Adipocyte (in vitro differentiated cells): ENCODE data around the gene WDR47.
A peak's percentile ranks its signal among the peaks of the same experiment; 100 is the strongest.
"Not testable (repeated sequence)": the region's sequence is repeated elsewhere in the genome, so short reads cannot be mapped to it uniquely, and the experiment has no call there.

ENCODE experiments used
- DNase-seq: peaks from one replicate; pipeline ENCODE4 v3.0.0-alpha.2; 2015; ENCODE audit warnings: low read depth
- H3K27me3 ChIP-seq: replicated peaks from 2 replicates; pipeline ENCODE4 v1.7.0; 2013; ENCODE audit warnings: mild to moderate bottlenecking, low read length, moderate library complexity; ENCODE audit not compliant: control insufficient read depth, insufficient read depth
- H3K36me3 ChIP-seq: 2 replicates; pipeline ENCODE4 v1.7.0; 2013; ENCODE audit warnings: low read length, mild to moderate bottlenecking, moderate library complexity; ENCODE audit not compliant: control insufficient read depth, insufficient read depth, severe bottlenecking
- H3K4me1 ChIP-seq: 2 replicates; pipeline ENCODE4 v1.7.0; 2013; ENCODE audit warnings: mild to moderate bottlenecking, low read length, moderate library complexity; ENCODE audit not compliant: control insufficient read depth, insufficient read depth
- H3K4me3 ChIP-seq: 2 replicates; pipeline ENCODE4 v1.7.0; 2013; ENCODE audit warnings: mild to moderate bottlenecking, low read length, moderate library complexity
- H3K9ac ChIP-seq: 2 replicates; pipeline ENCODE4 v1.7.0; 2013; ENCODE audit warnings: mild to moderate bottlenecking, low read length, moderate library complexity
- H3K9me3 ChIP-seq: 2 replicates; pipeline ENCODE4 v1.7.0; 2013; ENCODE audit warnings: mild to moderate bottlenecking, low read length, moderate library complexity; ENCODE audit not compliant: control insufficient read depth

Gene WDR47

DNA sequence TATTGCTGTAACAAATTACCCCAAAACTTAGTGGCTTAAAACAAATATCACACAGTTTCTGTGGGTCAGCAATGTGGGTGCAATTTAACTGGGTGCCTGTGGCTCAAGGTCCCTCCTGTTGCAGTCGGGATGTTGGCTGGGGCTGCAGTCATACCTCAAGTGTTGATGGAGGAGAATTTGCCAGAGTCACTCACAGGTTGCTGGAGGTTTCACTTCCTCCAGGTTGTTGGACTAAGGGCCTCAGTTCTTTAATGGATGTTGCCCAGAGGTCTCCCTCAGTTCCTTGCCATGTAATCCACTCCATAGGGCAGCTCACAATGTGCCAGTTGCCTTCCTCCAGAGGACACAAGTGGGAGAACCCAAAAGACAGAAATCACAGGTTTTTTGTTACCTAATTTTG, 36.4 kb upstream of the WDR47 start:
- peaks cover 27% of the 10 kb centered on the region for H3K4me1 ChIP-seq
- no peaks in the 10 kb centered on the region for H3K9me3 ChIP-seq
- H3K36me3 ChIP-seq, result peaks cover under 1% of the 10 kb centered on the region
- H3K27me3 ChIP-seq, result no peaks in the 10 kb centered on the region
- no peak for DNase-seq
- no peak overlapping the region for H3K9ac ChIP-seq
- no peak overlapping the region for H3K4me3 ChIP-seq

DNA sequence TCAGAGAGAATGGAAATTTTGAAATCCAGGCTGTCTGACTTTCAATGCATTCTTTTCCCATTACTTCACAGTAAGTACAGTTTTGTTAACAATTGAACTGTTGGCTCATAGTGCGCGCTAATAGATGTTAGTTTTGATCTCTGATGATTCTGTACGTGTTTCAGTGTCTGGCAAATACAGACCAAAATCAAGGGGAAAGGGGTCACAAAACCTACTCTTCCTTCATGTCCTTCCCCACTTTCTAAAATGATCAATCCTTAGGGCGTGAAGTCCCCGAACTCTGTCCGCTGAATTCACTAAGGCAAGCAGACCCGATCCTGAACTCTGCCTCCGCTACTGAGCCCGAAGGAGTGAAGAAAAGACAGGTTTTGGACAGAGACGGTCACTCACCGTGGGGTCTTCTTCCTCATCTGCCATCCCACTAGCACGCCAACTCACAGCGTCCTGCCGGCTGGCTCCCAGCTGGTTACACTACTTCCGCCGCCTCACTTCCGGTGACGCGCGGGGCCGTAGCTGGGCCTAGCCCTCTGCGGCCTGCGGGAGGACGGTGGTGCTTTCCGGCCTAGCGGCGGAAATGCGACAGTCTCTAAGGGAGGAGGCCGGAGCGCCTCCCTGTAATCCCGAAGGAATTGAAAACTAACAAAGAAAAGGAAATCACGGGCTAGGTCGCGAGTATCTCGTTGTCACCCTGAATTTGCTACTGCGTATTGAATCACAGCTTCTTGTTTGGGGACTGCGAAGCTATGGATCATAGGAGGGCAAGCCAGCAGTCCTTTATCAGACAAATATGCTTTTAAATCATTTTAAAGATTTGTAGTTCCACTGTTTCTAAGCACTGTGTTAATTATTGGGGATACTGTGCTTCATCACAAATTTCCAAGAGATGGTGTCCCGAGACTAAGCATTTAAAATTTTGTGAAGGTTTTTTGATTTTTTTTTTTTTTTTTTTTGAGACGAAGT, 33.9 kb upstream of the WDR47 start, which contains the start of gene TAF13:
Gene TAF13, minus strand, starts transcription at position 473 of the 960 bp plus-strand sequence. Its CDS starts 56 bp downstream, at position 417.
- peak within 1 kb of the TSS; percentile 98 for H3K4me3 ChIP-seq

DNA sequence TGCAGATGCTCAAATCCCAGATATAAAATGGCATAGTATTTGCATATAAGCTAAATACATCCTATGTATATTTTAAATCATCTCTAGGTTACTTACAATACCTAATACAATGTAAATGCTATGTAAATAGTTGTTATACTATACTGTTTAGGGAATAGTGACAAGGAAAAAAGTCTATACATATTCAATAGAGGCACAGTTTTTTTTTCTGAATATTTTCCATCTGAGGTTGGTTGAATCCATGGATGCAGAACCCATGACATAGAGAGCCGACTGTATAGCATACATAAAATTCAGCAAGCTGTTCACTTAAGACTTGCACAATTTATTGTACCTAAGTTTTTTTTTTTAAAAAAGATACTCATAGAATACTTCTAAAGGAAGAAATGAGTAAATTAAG, 27.4 kb upstream of the WDR47 start:
- Histone ChIP-seq H3K4me1 (peaks cover 7% of the 10 kb centered on the region), H3K36me3 (peaks cover 51% of the 10 kb centered on the region), H3K27me3 (no peaks in the 10 kb centered on the region), H3K9ac (no peak overlapping the region), H3K4me3 (no peak overlapping the region), H3K9me3 (no peaks in the 10 kb centered on the region)
- DNase-seq, result no peak

More for the DNA sequence above, 33.9 kb upstream of the WDR47 start, which contains the start of gene TAF13:
- DNase-seq, result peak; percentile 99
- peaks cover 6% of the 10 kb centered on the region for H3K36me3 ChIP-seq
- no peaks in the 10 kb centered on the region for H3K9me3 ChIP-seq
- peaks cover 31% of the 10 kb centered on the region for H3K4me1 ChIP-seq
- no peaks in the 10 kb centered on the region for H3K27me3 ChIP-seq
- H3K9ac ChIP-seq, result peak within 1 kb of the TSS; percentile 97

DNA sequence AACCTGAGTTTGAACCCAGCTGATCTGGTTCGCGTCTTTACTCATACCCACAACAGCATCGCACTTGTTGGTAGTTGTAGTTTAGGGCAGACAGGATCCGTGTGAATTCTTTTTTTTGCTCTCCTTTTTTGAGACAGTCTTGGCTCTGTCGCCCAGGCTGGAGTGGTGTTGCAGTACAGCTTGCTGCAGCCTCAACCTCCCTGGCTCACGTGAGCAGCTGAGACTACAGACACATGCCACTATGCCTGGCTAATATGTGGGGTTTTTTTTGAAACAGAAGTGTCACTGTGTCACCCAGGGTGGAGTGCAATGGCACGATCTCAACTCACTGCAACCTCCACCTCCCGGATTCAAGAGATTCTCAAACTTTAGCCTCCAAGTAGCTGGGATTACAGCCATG, 26.0 kb upstream of the WDR47 start:
- no peak for DNase-seq
- Histone ChIP-seq H3K27me3 (no peaks in the 10 kb centered on the region), H3K9me3 (no peaks in the 10 kb centered on the region), H3K4me3 (no peak overlapping the region), H3K9ac (no peak overlapping the region), H3K36me3 (peaks cover 59% of the 10 kb centered on the region), H3K4me1 (peaks cover 6% of the 10 kb centered on the region)

DNA sequence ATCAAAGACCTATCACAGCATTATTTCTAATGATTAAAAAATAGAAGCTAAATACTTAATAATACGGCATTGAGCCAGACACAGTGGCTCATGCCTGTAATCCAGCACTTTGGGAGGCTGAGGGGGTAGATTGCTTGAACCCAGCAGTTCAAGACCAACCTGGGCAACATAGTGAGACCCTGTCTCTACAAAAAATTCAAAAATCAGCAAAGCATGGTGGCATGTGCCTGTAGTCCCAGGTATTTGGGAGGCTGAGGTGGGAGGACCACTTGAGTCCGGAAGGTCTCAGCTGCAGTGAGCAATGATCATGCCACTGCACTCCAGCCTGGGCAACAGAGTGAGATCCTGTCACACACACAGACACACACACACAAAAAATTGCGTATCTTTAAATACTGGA, 23.2 kb upstream of the WDR47 start:
- Histone ChIP-seq H3K27me3 (no peaks in the 10 kb centered on the region), H3K9ac (no peak overlapping the region), H3K4me3 (no peak overlapping the region), H3K4me1 (peaks cover 4% of the 10 kb centered on the region), H3K36me3 (peaks cover 63% of the 10 kb centered on the region), H3K9me3 (no peaks in the 10 kb centered on the region)
- no peak for DNase-seq

DNA sequence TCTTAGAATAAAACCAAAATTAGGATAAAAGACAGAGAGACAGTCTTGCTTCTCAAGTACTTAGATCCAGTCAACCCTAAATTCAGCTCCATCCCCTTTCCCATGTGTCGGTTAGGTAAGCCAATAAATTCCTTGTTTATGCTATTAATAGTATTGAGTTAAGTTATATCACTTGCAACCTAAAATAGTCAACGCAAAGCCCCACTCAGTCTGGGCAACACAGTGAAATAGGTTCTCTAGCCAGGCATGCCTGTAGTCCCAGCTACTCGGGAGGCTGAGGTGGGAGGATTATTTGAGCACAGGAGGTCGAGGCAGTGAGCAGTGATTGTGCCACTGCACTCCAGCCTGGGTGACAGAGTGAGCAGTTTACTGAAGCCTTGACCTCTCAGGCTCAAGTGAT, 19.3 kb upstream of the WDR47 start:
- no peaks in the 10 kb centered on the region for H3K27me3 ChIP-seq
- no peaks in the 10 kb centered on the region for H3K9me3 ChIP-seq
- H3K4me1 ChIP-seq, result no peaks in the 10 kb centered on the region
- no peak overlapping the region for H3K9ac ChIP-seq
- peaks cover 39% of the 10 kb centered on the region for H3K36me3 ChIP-seq
- no peak for DNase-seq
- H3K4me3 ChIP-seq, result no peak overlapping the region

DNA sequence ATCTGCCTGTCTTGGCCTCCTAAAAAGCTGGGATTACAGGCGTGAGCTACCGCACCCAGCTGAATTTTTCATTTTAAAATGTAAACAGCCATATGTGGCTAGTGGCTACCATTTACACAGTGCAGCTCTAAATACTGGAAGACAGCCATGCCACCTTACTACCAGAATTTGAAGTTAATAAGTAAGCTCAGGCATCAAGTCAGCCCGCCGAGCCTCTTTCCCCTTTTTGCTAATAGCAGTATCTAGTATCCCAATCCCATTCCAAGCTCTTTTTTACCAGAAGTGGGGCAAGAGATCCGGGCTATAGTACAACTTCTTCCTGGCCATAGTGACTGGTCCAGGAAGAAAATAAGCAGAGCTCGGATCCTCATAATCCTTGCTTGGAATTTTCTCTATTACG, 18.8 kb upstream of the WDR47 start:
- H3K36me3 ChIP-seq, result peaks cover 34% of the 10 kb centered on the region
- H3K9ac ChIP-seq, result no peak overlapping the region
- no peak for DNase-seq
- no peaks in the 10 kb centered on the region for H3K9me3 ChIP-seq
- H3K27me3 ChIP-seq, result no peaks in the 10 kb centered on the region
- H3K4me1 ChIP-seq, result no peaks in the 10 kb centered on the region
- no peak overlapping the region for H3K4me3 ChIP-seq

DNA sequence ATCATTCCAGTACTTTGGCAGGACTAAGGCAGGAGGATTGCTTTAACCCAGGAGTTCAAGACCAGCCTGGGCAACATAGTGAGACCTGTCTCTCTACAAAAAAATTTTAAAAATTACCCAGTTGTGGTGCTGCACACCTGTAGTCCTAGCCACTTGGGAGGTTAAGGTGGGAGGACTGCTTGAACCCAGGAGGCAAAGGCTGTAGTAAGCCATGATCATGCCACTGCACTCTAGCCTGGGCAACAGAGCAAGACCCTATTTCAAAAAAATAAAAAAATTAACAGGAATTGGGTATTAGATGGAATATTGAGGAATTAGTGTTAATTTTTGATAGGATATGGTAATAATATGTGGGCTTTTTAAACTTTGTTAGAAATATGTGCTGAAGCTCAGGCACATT, 17.1 kb upstream of the WDR47 start:
- peaks cover 17% of the 10 kb centered on the region for H3K36me3 ChIP-seq
- no peak overlapping the region for H3K9ac ChIP-seq
- no peaks in the 10 kb centered on the region for H3K9me3 ChIP-seq
- no peak overlapping the region for H3K4me3 ChIP-seq
- no peaks in the 10 kb centered on the region for H3K27me3 ChIP-seq
- H3K4me1 ChIP-seq, result no peaks in the 10 kb centered on the region
- DNase-seq, result no peak

DNA sequence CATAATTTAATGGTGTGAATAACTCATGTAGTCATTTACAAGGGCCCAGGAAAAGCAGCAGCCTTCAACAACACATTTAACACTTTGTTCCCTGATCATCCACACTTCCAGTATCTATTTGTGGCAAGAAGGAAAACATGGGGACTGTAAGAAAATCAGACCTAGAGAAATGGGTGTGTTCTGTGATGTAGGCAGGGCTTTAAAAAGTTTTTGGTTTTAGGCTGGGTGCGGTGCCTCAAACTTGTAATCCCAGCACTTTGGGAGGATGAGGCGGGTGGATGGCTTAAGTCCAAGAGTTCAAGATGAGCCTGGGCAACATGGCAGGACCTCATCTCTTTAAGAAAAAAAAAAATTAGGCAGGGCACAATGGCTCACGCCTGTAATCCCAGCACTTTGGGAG, 14.2 kb upstream of the WDR47 start:
- Histone ChIP-seq H3K4me1 (no peaks in the 10 kb centered on the region), H3K27me3 (no peaks in the 10 kb centered on the region), H3K9me3 (no peaks in the 10 kb centered on the region), H3K9ac (no peak overlapping the region), H3K36me3 (no peaks in the 10 kb centered on the region), H3K4me3 (no peak overlapping the region)
- DNase-seq, result no peak

DNA sequence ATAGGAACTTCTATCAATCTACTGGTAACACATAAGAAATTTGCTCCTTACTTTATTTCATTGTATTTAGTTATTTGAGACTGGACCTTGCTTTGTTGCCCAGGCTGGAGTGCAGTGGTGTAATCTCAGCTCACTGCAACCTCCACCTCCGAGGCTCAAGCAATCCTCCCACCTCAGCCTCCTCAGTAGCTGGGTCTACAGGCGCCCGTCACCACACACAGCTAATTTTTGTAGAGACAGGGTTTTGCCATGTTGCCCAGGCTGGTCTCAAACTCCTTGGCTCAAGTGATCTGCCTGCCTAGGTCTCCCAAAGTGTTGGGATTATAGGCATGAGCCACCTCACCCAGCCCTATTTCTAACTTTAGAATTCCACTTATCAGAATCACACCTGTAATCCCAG, 10.2 kb upstream of the WDR47 start:
- DNase-seq, H3K4me1 ChIP-seq, H3K36me3 ChIP-seq: not testable (repeated sequence)

DNA sequence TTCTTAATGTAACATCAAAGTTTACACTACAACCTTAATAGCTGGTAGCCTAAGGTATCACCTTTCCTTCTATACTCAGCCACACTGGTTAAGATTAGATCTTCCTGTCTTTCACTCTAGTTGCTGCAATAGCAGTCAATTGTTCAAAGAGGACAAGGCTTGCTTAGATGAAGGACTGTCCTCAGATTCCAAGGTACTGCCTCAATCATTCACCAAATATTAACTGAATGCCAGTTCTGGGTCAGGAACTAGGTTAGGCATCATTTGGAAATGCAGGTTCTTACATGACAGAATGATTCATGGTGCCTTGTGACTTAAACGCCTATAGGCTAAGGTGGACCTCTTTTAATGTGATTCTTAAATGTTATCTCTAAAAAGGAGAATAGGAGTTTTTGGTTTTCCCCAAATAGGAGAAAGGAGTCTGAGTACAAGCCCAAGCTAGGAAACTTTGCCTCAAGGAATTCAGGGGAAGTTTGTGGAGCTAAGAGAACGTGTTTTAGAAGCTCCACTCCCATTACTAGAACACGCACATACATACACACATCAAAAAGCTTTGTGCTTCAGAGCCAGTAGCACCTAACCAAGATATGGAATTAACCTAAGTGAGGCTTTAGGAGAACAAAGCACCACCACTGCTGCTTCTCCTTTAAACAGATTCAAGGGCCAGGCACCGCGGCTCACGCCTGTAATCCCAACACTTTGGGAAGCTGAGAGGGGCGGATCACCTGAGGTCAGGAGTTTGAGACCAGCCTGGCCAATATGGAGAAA, 8.5 kb upstream of the WDR47 start:
- Histone ChIP-seq H3K36me3 (no peaks in the 10 kb centered on the region), H3K9me3 (no peaks in the 10 kb centered on the region), H3K27me3 (no peaks in the 10 kb centered on the region), H3K4me3 (no peak overlapping the region), H3K9ac (no peak overlapping the region), H3K4me1 (no peaks in the 10 kb centered on the region)
- no peak for DNase-seq

More for the DNA sequence above, 10.2 kb upstream of the WDR47 start:
- H3K9me3 ChIP-seq, H3K9ac ChIP-seq, H3K27me3 ChIP-seq, H3K4me3 ChIP-seq: not testable (repeated sequence)
